Measurements from ENCODE around the gene TCIRG1.

TCIRG1 gene

GRCh38 chr11:68017980-68018729, 20.7 kb upstream of the TCIRG1 start:
- DNase-seq (ENCODE audit: low read depth in 2 of 2, low spot score in 1 of 2), result no peak

DNA sequence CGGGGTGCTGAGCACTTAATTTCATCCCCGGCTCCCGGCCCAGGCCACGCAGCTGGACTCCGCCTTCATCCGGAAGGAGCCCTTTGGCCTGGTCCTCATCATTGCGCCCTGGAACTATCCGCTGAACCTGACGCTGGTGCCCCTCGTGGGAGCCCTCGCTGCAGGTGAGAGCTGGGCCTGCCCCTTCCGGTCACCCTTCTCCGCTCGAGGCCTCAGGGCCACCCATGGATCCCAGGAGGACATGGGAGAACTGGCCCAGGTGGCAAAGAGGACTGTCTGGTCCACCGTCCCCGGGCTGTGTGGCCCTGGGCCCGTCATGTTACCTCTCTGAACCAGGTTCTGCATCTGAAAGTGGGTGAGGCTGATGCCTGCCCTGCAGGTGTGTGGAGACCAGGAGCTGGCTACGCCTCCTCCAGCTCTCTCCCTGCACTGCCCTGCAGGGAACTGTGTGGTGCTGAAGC, 20.1 kb upstream of the TCIRG1 start:
- no peak for DNase-seq (ENCODE audit: low read depth in 2 of 2, low spot score in 1 of 2)

DNA sequence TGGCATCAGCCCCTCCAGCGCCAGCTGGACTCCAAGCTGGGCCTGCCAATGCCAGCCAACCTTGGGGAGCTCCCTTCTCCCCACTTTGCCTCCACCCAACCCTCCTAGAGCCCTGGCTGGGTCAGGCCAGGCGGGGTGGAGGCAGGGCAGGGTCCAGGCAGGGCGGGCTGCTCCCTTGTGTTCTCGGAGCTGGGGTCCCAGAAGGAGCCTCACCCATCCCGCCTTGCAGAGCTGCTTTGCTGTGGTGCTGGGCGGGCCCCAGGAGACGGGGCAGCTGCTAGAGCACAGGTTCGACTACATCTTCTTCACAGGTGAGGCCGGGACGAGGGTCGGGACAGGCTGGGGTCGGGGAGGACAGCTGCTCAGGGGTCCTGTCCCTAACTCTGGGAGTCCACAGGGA, 19.3 kb upstream of the TCIRG1 start:
- DNase-seq (ENCODE audit: low read depth in 2 of 2, low spot score in 1 of 2), result no peak

DNA sequence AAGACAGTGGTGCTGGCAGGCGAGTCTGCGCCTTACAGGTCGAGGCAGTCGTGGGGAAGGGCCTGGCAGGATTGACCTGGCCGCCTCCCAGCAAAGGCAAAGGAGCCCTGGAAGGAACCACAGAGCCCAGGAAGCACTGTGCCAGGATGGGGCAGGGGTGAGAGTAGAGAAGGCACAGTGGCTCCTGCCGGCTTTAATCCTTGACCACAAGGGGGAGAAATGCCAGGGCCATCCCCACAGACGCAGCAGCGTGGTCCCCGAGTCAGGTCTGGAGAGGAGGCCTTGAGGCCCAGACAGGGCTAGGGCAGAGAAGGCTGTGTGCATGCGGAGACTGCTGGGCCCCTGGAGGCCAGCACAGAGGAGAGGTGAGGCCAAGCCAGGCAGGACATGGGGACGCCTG, 18.2 kb upstream of the TCIRG1 start:
- DNase-seq (ENCODE audit: low read depth in 2 of 2, low spot score in 1 of 2), result no peak

DNA sequence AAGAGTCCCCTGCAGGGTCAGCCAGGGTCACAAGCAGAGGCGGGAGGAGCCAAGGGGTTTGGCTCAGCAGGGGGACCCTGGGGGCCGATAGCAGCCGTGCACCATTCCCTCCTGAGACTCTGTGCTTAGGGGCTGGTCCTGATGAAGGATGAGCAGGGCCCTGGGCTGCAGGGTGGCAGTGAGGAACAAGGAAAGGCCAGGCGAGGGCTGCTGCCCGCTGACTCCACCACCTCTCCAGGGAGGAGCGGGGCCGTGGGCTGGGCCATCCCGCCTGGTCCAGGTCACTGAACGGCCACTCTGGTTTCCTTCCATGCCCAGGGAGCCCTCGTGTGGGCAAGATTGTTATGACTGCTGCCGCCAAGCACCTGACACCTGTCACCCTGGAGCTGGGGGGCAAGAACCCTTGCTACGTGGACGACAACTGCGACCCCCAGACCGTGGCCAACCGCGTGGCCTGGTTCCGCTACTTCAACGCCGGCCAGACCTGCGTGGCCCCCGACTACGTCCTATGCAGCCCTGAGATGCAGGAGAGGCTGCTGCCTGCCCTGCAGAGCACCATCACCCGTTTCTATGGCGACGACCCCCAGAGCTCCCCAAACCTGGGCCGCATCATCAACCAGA, 17.5 kb upstream of the TCIRG1 start:
- DNase-seq (ENCODE audit: low read depth in 2 of 2, low spot score in 1 of 2), result no peak

DNA sequence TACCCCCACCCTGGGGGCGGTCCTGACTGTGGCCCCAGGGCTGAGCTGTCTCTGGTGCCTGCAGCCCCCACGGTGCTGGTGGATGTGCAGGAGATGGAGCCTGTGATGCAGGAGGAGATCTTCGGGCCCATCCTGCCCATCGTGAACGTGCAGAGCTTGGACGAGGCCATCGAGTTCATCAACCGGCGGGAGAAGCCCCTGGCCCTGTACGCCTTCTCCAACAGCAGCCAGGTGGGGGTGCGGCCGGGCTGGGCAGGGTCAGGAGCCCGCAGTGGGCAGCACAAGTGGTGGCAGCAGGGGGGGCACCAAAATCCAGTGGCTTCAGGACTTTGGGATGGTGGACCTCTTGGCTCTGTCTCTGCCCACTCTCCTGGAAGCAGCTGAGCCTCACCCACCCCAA, 16.3 kb upstream of the TCIRG1 start:
- DNase-seq (ENCODE audit: low read depth in 2 of 2, low spot score in 1 of 2), result no peak

- no peak for DNase-seq (ENCODE audit: low read depth in 2 of 2, low spot score in 1 of 2)
Measured at GRCh38 chr11:68024508-68024907, 14.3 kb upstream of the TCIRG1 start.

- DNase-seq (ENCODE audit: low read depth in 2 of 2, low spot score in 1 of 2), result no peak
Measured at GRCh38 chr11:68025047-68025446, 13.8 kb upstream of the TCIRG1 start.

GRCh38 chr11:68026391-68027105, 12.3 kb upstream of the TCIRG1 start:
- no peak for DNase-seq (ENCODE audit: low read depth in 2 of 2, low spot score in 1 of 2)

GRCh38 chr11:68027667-68028066, 11.2 kb upstream of the TCIRG1 start:
- DNase-seq (ENCODE audit: low read depth in 2 of 2, low spot score in 1 of 2), result no peak

- DNase-seq (ENCODE audit: low read depth in 2 of 2, low spot score in 1 of 2), result no peak
Measured at GRCh38 chr11:68028802-68029545, 9.9 kb upstream of the TCIRG1 start.

- peak; percentile 90 to 92 for DNase-seq (ENCODE audit: low read depth in 2 of 2, low spot score in 1 of 2)
Measured at GRCh38 chr11:68030318-68031143, 8.3 kb upstream of the TCIRG1 start, which contains the start of gene NDUFS8. Gene NDUFS8, plus strand, starts transcription at chr11:68030681. Its CDS starts 1,471 bp downstream, at chr11:68032152.

DNA sequence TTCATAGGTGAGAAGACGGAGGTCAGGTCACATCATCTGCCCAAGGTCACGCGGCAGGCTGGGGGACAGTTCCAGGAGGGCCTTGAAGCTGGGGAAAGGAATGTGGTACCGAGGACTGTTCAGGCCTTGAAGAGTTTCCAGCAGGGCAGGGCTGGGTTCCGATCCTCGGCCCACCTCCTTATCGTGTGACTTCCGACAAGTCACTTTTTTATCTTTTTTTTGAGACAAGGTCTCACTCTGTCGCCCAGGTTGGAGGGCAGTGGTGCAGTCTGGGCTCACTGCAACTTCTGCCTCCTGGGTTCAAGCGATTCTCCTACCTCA, 7.7 kb upstream of the TCIRG1 start:
- DNase-seq (ENCODE audit: low read depth in 2 of 2, low spot score in 1 of 2), result no peak

GRCh38 chr11:68032003-68032402, 6.8 kb upstream of the TCIRG1 start:
- DNase-seq (ENCODE audit: low read depth in 2 of 2, low spot score in 1 of 2), result no peak

DNA sequence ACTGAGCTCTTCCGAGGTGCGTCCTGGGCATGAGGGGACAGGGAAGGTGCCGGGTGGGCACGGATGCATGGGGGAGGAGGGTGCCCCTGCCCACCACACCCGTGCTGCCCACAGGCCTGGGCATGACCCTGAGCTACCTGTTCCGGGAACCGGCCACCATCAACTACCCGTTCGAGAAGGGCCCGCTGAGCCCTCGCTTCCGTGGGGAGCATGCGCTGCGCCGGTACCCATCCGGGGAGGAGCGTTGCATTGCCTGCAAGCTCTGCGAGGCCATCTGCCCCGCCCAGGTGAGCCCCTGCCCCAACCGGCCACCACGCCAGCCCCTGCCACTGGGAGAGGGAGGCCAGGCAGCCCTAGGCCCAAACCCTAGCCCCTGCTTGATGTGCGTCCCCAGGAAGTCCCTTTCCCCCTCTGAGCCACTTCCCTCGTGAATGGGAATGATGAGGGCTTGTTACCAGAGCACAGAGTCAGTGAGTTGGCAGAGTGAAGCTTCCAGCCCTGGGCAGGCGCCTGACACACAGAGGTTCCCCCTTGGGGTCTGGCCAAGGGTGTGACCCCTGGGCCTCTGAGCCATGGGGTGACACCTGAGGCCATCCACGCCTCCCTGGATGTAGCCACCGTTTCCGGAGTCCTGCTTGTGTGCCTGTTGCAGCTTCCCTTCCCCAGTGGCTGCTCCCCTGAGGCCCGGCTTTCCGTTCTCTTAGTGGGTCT, 5.7 kb upstream of the TCIRG1 start:
- DNase-seq (ENCODE audit: low read depth in 2 of 2, low spot score in 1 of 2), result no peak

GRCh38 chr11:68033708-68034045, 5.1 kb upstream of the TCIRG1 start:
- DNase-seq (ENCODE audit: low read depth in 2 of 2, low spot score in 1 of 2), result no peak

- no peak for DNase-seq (ENCODE audit: low read depth in 2 of 2, low spot score in 1 of 2)
Measured at GRCh38 chr11:68035266-68035876, 3.5 kb upstream of the TCIRG1 start.

- no peak for DNase-seq (ENCODE audit: low read depth in 2 of 2, low spot score in 1 of 2)
Measured at GRCh38 chr11:68036141-68036716, 2.6 kb upstream of the TCIRG1 start.

GRCh38 chr11:68036717-68037239, 2.0 kb upstream of the TCIRG1 start:
- DNase-seq (ENCODE audit: low read depth in 2 of 2, low spot score in 1 of 2), result no peak

Data from stimulated activated CD8-positive, alpha-beta memory T cell treated with anti-CD3 and anti-CD28 coated beads, Interleukin-4, amount 100 ng/mL, for 1 hour (primary cell).